ENCODE data around the gene NEURL1B.
"Not testable (repeated sequence)": the region's sequence is repeated elsewhere in the genome, so short reads cannot be mapped to it uniquely, and the experiment has no call there.

Gene NEURL1B

DNA sequence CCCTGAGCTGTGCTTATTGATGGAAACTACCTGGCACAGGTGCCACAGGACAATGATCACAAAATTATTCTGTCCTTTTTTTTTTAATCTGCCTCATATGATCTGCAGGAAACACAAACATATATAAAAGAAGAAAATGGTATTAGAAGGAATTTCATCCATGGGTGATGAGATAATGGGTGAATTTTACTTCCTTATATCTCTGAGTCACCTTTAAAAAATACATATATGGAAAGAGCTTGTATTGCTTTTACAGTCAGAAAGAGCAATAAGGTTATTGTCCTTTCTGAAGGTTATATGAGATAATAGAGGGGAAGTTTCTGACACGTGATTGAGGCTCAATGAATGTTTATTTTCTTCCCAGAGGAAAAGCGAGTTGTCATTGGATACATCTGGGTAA is 31.6 kb downstream of the NEURL1B start:
- no peak overlapping the region for H3K4me2 ChIP-seq (ENCODE audit: low read depth, low read length, poor library complexity, severe bottlenecking)
- H3K4me1 ChIP-seq (ENCODE audit: insufficient read depth, low read length, poor library complexity, severe bottlenecking): no peaks in the 10 kb centered on the region

DNA sequence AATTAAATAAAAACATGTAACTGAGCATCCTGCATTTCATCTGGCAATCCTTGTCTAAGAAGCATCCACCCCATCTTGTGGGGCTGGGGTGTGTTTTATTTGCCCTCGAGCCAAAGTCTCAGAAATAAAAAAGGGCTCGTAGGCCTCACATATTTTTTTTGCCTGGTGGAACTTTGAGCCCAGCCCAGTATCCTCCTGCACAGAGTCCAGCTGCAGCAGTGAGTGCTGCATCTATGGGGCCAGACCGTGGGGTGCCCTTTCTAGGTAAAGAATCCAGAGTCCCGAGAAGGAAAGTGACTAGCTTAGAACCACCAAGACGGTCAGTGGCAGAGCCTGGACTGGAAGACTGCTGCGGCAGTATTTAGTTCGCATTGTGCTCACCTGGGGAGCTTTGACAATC is 33.1 kb downstream of the NEURL1B start:
- peaks cover 17% of the 10 kb centered on the region; the same call in 1 of the 2 replicates for H3K36me3 ChIP-seq (ENCODE audit: insufficient read depth, low read length)
- no peaks in the 10 kb centered on the region for H3K9me2 ChIP-seq (replicated peaks; ENCODE audit: low read depth, low read length)
- no peaks in the 10 kb centered on the region for H4K20me1 ChIP-seq (ENCODE audit: insufficient read depth, low read length, poor library complexity, severe bottlenecking)
- no peaks in the 10 kb centered on the region for H3K79me2 ChIP-seq (ENCODE audit: insufficient read depth, low read length)
- no peak overlapping the region for H2AFZ ChIP-seq (ENCODE audit: low read length)
- H3K27me3 ChIP-seq (ENCODE audit: insufficient read depth, low read length, poor library complexity, severe bottlenecking): no peaks in the 10 kb centered on the region
- no peak overlapping the region for H3K4me2 ChIP-seq (ENCODE audit: low read depth, low read length, poor library complexity, severe bottlenecking)
- no peaks in the 10 kb centered on the region for H3F3A ChIP-seq (ENCODE audit: low read depth)
- H3K9ac ChIP-seq (ENCODE audit: low read depth, low read length, poor library complexity, severe bottlenecking): no peak overlapping the region
- TF ChIP-seq EZH2phosphoT487 (IDR thresholded peaks at IDR 0.05; ENCODE audit: borderline replicate concordance): no peak
- TF ChIP-seq, protein P1, sequence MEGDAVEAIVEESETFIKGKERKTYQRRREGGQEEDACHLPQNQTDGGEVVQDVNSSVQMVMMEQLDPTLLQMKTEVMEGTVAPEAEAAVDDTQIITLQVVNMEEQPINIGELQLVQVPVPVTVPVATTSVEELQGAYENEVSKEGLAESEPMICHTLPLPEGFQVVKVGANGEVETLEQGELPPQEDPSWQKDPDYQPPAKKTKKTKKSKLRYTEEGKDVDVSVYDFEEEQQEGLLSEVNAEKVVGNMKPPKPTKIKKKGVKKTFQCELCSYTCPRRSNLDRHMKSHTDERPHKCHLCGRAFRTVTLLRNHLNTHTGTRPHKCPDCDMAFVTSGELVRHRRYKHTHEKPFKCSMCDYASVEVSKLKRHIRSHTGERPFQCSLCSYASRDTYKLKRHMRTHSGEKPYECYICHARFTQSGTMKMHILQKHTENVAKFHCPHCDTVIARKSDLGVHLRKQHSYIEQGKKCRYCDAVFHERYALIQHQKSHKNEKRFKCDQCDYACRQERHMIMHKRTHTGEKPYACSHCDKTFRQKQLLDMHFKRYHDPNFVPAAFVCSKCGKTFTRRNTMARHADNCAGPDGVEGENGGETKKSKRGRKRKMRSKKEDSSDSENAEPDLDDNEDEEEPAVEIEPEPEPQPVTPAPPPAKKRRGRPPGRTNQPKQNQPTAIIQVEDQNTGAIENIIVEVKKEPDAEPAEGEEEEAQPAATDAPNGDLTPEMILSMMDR (conservative IDR thresholded peaks at IDR 0.05; ENCODE audit: low read length): no peak
- no peak overlapping the region for H3K4me3 ChIP-seq (ENCODE audit: low read length, poor library complexity, severe bottlenecking)
- no peaks in the 10 kb centered on the region for H3K4me1 ChIP-seq (ENCODE audit: insufficient read depth, low read length, poor library complexity, severe bottlenecking)
- no peaks in the 10 kb centered on the region for H3K9me3 ChIP-seq (ENCODE audit: insufficient read depth, low read depth, low read length)

More for the DNA sequence above, 31.6 kb downstream of the NEURL1B start:
- H4K20me1 ChIP-seq (ENCODE audit: insufficient read depth, low read length, poor library complexity, severe bottlenecking): no peaks in the 10 kb centered on the region
- no peak overlapping the region for H3K4me3 ChIP-seq (ENCODE audit: low read length, poor library complexity, severe bottlenecking)
- no peaks in the 10 kb centered on the region for H3K27me3 ChIP-seq (ENCODE audit: insufficient read depth, low read length, poor library complexity, severe bottlenecking)
- TF ChIP-seq EZH2phosphoT487 (IDR thresholded peaks at IDR 0.05; ENCODE audit: borderline replicate concordance): no peak
- TF ChIP-seq, protein P1 (conservative IDR thresholded peaks at IDR 0.05; ENCODE audit: low read length): no peak
- H3K36me3 ChIP-seq (ENCODE audit: insufficient read depth, low read length): peaks cover 17% of the 10 kb centered on the region; the same call in 1 of the 2 replicates
- no peaks in the 10 kb centered on the region for H3K79me2 ChIP-seq (ENCODE audit: insufficient read depth, low read length)
- H3K9me3 ChIP-seq (ENCODE audit: insufficient read depth, low read depth, low read length): no peaks in the 10 kb centered on the region
- no peaks in the 10 kb centered on the region for H3F3A ChIP-seq (ENCODE audit: low read depth)
- no peak overlapping the region for H2AFZ ChIP-seq (ENCODE audit: low read length)
- H3K9ac ChIP-seq (ENCODE audit: low read depth, low read length, poor library complexity, severe bottlenecking): no peak overlapping the region
- H3K9me2 ChIP-seq (replicated peaks; ENCODE audit: low read depth, low read length): no peaks in the 10 kb centered on the region

DNA sequence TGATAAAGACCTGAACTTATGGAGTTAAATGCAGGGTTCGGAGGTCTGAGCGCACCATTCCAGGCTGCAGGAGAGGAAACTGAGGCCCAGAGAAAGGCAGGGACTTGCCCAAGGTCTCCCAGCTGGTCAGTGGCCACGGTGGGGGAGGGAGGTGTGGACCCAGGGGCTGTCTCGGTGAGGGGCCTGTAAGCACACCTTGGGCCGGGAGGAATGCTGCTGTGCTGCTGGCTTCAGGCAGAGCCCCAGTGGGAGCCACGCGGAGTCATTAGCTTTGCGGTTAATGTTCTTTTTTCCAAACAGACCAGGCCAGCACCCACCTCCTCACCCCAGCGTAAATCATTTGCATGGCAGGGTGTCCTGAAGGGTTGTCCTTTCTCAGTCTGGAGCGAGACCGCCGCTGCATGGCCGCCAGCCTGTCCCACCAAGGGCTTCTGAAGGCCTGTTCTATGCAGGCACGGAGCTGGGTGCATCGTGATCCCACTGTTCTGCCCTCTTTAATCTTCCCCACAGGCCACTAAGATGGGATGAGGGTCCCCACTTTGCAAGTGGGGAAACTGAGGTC is 35.9 kb downstream of the NEURL1B start:
- H3K4me2 ChIP-seq (ENCODE audit: low read depth, low read length, poor library complexity, severe bottlenecking): no peak overlapping the region
- H3F3A ChIP-seq (ENCODE audit: low read depth): no peaks in the 10 kb centered on the region
- no peaks in the 10 kb centered on the region for H3K9me3 ChIP-seq (ENCODE audit: insufficient read depth, low read depth, low read length)
- no peak overlapping the region for H2AFZ ChIP-seq (ENCODE audit: low read length)
- no peaks in the 10 kb centered on the region for H3K27me3 ChIP-seq (ENCODE audit: insufficient read depth, low read length, poor library complexity, severe bottlenecking)
- no peak overlapping the region for H3K9ac ChIP-seq (ENCODE audit: low read depth, low read length, poor library complexity, severe bottlenecking)
- H3K4me3 ChIP-seq (ENCODE audit: low read length, poor library complexity, severe bottlenecking): no peak overlapping the region
- H3K36me3 ChIP-seq (ENCODE audit: insufficient read depth, low read length): peaks cover 5% of the 10 kb centered on the region; the same call in 1 of the 2 replicates
- H3K4me1 ChIP-seq (ENCODE audit: insufficient read depth, low read length, poor library complexity, severe bottlenecking): no peaks in the 10 kb centered on the region
- no peaks in the 10 kb centered on the region for H3K9me2 ChIP-seq (replicated peaks; ENCODE audit: low read depth, low read length)
- TF ChIP-seq, protein P1 (conservative IDR thresholded peaks at IDR 0.05; ENCODE audit: low read length): no peak
- TF ChIP-seq EZH2phosphoT487 (IDR thresholded peaks at IDR 0.05; ENCODE audit: borderline replicate concordance): no peak
- no peaks in the 10 kb centered on the region for H3K79me2 ChIP-seq (ENCODE audit: insufficient read depth, low read length)
- no peaks in the 10 kb centered on the region for H4K20me1 ChIP-seq (ENCODE audit: insufficient read depth, low read length, poor library complexity, severe bottlenecking)

DNA sequence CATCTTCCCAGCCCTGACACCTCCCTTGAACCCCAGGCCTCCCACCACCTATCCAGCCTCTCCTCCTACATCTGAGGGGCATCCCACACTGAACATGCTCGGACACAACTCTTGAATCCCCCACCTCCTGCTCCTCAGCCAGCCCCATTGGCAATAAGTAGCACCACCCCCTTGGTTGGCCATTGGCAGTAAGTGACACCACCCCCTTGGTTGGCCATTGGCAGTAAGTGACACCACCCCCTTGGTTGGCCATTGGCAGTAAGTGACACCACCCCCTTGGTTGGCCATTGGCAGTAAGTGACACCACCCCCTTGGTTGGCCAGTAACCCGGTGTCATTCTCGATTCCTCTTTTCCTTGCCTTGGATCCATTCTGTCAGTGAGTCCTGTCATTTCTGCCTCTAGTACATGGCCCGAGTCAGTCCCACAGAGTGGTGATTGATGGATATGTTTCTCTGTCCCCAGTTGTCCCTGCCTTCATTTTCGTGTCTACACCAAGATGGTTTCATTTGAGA is 37.4 kb downstream of the NEURL1B start:
- H3K9me2 ChIP-seq (replicated peaks; ENCODE audit: low read depth, low read length); H3K4me1 ChIP-seq (ENCODE audit: insufficient read depth, low read length, poor library complexity, severe bottlenecking); H4K20me1 ChIP-seq (ENCODE audit: insufficient read depth, low read length, poor library complexity, severe bottlenecking); H3K9ac ChIP-seq (ENCODE audit: low read depth, low read length, poor library complexity, severe bottlenecking); H3K36me3 ChIP-seq (ENCODE audit: insufficient read depth, low read length); H3K27me3 ChIP-seq (ENCODE audit: insufficient read depth, low read length, poor library complexity, severe bottlenecking); H3K79me2 ChIP-seq (ENCODE audit: insufficient read depth, low read length); H3F3A ChIP-seq (ENCODE audit: low read depth); H3K4me2 ChIP-seq (ENCODE audit: low read depth, low read length, poor library complexity, severe bottlenecking); H3K4me3 ChIP-seq (ENCODE audit: low read length, poor library complexity, severe bottlenecking); H3K9me3 ChIP-seq (ENCODE audit: insufficient read depth, low read depth, low read length); H2AFZ ChIP-seq (ENCODE audit: low read length): not testable (repeated sequence)

Measured in Loucy (cell line).